ENCODE results near the gene NTSR2.

NTSR2 gene

DNA sequence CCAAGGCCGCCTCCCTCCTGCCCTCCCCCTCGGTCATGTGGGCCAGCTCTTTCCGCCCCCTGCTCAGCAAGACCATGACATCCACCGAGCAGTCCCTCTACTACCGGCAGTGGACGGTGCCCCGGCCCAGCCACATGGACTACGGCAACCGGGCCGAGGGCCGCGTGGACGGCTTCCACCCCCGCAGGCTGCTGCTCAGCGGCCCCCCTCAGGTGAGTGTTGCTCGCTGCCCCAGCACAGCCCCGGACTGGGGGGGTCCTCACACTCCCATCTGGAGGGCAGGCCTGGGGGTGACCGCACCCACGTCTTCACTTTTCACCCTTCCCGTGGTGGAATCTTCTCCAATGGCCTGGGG lies 51.3 kb downstream of the NTSR2 start:
- H3K4me1 ChIP-seq = no peaks in the 10 kb centered on the region
- H3K36me3 ChIP-seq (ENCODE audit: control insufficient read depth, insufficient read depth, low read length) = no peaks in the 10 kb centered on the region
- no peak overlapping the region for H3K4me3 ChIP-seq (ENCODE audit: low read depth, low read length)
- H2AFZ ChIP-seq = no peak overlapping the region
- H3K79me2 ChIP-seq = no peaks in the 10 kb centered on the region
- H3K9me3 ChIP-seq (ENCODE audit: control insufficient read depth, low read length) = no peaks in the 10 kb centered on the region
- TF ChIP-seq, protein P1, sequence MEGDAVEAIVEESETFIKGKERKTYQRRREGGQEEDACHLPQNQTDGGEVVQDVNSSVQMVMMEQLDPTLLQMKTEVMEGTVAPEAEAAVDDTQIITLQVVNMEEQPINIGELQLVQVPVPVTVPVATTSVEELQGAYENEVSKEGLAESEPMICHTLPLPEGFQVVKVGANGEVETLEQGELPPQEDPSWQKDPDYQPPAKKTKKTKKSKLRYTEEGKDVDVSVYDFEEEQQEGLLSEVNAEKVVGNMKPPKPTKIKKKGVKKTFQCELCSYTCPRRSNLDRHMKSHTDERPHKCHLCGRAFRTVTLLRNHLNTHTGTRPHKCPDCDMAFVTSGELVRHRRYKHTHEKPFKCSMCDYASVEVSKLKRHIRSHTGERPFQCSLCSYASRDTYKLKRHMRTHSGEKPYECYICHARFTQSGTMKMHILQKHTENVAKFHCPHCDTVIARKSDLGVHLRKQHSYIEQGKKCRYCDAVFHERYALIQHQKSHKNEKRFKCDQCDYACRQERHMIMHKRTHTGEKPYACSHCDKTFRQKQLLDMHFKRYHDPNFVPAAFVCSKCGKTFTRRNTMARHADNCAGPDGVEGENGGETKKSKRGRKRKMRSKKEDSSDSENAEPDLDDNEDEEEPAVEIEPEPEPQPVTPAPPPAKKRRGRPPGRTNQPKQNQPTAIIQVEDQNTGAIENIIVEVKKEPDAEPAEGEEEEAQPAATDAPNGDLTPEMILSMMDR (IDR thresholded peaks at IDR 0.05) = no peak
- no peak overlapping the region for H3K27ac ChIP-seq
- no peak overlapping the region for H3K9ac ChIP-seq
- no peaks in the 10 kb centered on the region for H3K27me3 ChIP-seq (ENCODE audit: control insufficient read depth, insufficient read depth, low read length)
- H3K4me2 ChIP-seq (ENCODE audit: low read length) = no peak overlapping the region

GRCh38 chr2:11617984-11618707 lies 51.8 kb downstream of the NTSR2 start:
- Histone ChIP-seq H3K79me2 (no peaks in the 10 kb centered on the region), H3K27me3 (ENCODE audit: control insufficient read depth, insufficient read depth, low read length) (no peaks in the 10 kb centered on the region), H3K27ac (no peak overlapping the region), H3K4me2 (ENCODE audit: low read length) (no peak overlapping the region), H3K9ac (no peak overlapping the region), H3K36me3 (ENCODE audit: control insufficient read depth, insufficient read depth, low read length) (no peaks in the 10 kb centered on the region), H3K9me3 (ENCODE audit: control insufficient read depth, low read length) (no peaks in the 10 kb centered on the region), H3K4me3 (ENCODE audit: low read depth, low read length) (no peak overlapping the region), H3K4me1 (no peaks in the 10 kb centered on the region), H2AFZ (no peak overlapping the region)
- TF ChIP-seq, protein P1 (IDR thresholded peaks at IDR 0.05) = no peak

DNA sequence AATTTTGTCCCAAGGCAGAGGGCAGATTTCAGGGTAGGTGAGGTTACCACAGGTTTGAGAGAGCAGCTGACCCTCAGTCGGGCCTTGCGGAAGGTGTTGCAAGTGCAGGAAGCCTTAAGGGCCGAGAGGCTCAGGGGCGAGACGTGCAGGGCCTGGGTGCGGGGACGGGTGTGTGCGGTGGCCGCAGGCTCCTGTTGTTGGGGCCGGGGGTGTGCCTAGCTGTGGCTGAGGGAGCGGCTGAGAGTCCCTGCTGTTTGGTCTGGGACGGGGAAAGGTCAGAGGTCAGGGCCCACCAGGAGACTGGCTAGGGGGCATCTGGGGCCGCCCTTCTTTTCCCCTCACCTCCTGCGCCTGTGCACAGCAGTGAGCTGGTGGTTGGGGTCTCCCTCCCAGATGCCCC lies 52.5 kb downstream of the NTSR2 start:
- Histone ChIP-seq H3K79me2 (no peaks in the 10 kb centered on the region), H3K9me3 (ENCODE audit: control insufficient read depth, low read length) (no peaks in the 10 kb centered on the region), H3K4me3 (ENCODE audit: low read depth, low read length) (no peak overlapping the region), H3K36me3 (ENCODE audit: control insufficient read depth, insufficient read depth, low read length) (no peaks in the 10 kb centered on the region), H3K27ac (no peak overlapping the region), H3K27me3 (ENCODE audit: control insufficient read depth, insufficient read depth, low read length) (no peaks in the 10 kb centered on the region), H3K4me1 (no peaks in the 10 kb centered on the region), H3K9ac (no peak overlapping the region), H2AFZ (no peak overlapping the region), H3K4me2 (ENCODE audit: low read length) (no peak overlapping the region)
- TF ChIP-seq, protein P1 (IDR thresholded peaks at IDR 0.05) = no peak

DNA sequence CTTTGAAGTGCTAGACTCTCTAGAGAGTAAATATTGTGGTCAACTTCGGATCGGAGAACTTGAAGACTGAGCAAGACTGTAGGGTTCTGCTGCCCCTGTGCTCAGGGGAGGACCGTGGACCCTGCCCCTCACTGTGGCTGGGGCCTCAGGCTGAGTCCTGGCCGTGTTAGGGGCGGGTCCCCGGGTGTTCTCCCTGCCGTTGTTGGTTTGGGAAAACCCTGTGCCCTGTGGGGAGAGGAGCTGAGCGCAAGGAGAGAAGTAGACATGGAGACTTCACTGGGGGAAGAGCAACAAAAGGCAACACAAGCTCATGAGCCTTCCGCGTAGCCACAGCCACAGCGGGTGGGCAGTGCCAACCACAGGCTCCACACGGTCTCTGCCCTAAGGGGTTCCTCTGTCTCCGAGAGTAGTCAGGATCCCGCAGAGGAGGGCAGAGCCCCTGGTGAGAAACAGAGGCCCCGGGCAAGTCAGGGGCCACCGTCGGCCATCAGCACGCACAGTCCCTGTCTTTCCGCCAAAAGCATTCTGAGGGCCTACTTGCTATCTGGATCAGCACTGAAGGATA lies 53.1 kb downstream of the NTSR2 start:
- H3K79me2 ChIP-seq = no peaks in the 10 kb centered on the region
- H3K4me3 ChIP-seq (ENCODE audit: low read depth, low read length) = no peak overlapping the region
- H3K9ac ChIP-seq = no peak overlapping the region
- H3K36me3 ChIP-seq (ENCODE audit: control insufficient read depth, insufficient read depth, low read length) = no peaks in the 10 kb centered on the region
- H3K27ac ChIP-seq = no peak overlapping the region
- H3K9me3 ChIP-seq (ENCODE audit: control insufficient read depth, low read length) = no peaks in the 10 kb centered on the region
- H3K4me1 ChIP-seq = no peaks in the 10 kb centered on the region
- no peak overlapping the region for H3K4me2 ChIP-seq (ENCODE audit: low read length)
- no peaks in the 10 kb centered on the region for H3K27me3 ChIP-seq (ENCODE audit: control insufficient read depth, insufficient read depth, low read length)
- H2AFZ ChIP-seq = no peak overlapping the region
- TF ChIP-seq, protein P1 (IDR thresholded peaks at IDR 0.05) = no peak
